GM12878 (cell line): ENCODE results near the gene PPP1R7. TPM values are rescaled to one million over a fixed set of nuclear protein-coding genes. Genes with fewer than 3 reads are reported as not detected.

Experiments used
- BACH1 ChIP-seq: fragments of 450-650 bp; IDR thresholded peaks from 2 replicates; pipeline ENCODE4 v1.6.1; 2017; ENCODE audit warnings: mild to moderate bottlenecking, borderline replicate concordance
- BHLHE40 ChIP-seq, 2 experiments: fragments of 450-650 bp in 1 of 2; IDR thresholded peaks; 2 replicates each; pipeline ENCODE4 v1.6.1; 2011 to 2017; ENCODE audit warnings: low read depth in 2 of 2, borderline replicate concordance in 1 of 2, improper control_type of control experiment in 1 of 2, low read length in 1 of 2, mild to moderate bottlenecking in 1 of 2
- MXI1 ChIP-seq: fragments of 150-350 bp; IDR thresholded peaks from 2 replicates; pipeline ENCODE4 v1.6.1; 2011; ENCODE audit warnings: low read depth, mild to moderate bottlenecking, inconsistent platforms, low read length, improper control_type of control experiment
- TBL1XR1 ChIP-seq: IDR thresholded peaks from 2 replicates; pipeline ENCODE4 v1.6.1; 2012; ENCODE audit warnings: low read depth, low read length, improper control_type of control experiment
- polyA plus RNA-seq, 11 experiments: library from polyadenylated mRNA; depleted of rRNA in 4 of 11; unstranded in 6 of 11; stranded (reverse) in 5 of 11; fragments of >200 nt; fragmentation: Nextera tagmentation in 4 of 11; fragmentation: Illumina TruSeq in 1 of 11; extraction: Ambion mirVana in 4 of 11; extraction: Trizol in 1 of 11; gene quantifications; 1 replicate in 1 of 11; 2 replicates in 10 of 11; pipeline versions ENCODE4 v1.2.1 to v1.2.3, GENCODE V29; 2011 to 2016; ENCODE audit warnings: inconsistent platforms in 2 of 11, missing spikeins in 2 of 11, low read depth in 1 of 11
- total RNA-seq, 4 experiments: library from RNA; depleted of rRNA in 3 of 4; stranded (reverse); fragments of >200 nt in 3 of 4; fragmentation: Illumina TruSeq in 1 of 4; extraction: Trizol in 1 of 4; gene quantifications; 2 replicates each; pipeline versions ENCODE4 v1.2.1 to v1.2.3, GENCODE V29; 2013 to 2021
- TF ChIP-seq, protein P1 (sequence below): fragments of 450-650 bp; IDR thresholded peaks from 2 replicates; pipeline ENCODE4 v1.6.1; 2017; ENCODE audit warnings: mild to moderate bottlenecking, moderate library complexity
- TF ChIP-seq, protein P2 (sequence below): IDR thresholded peaks from 2 replicates; pipeline ENCODE4 v1.6.1; 2012; ENCODE audit warnings: mild to moderate bottlenecking, low read depth, low read length

PPP1R7 gene
- total and polyA plus RNA-seq, 10 of the 15 experiments (the other 5 are each of a cell fraction or from before 2014, with no cell fraction given), result 78.5 to 174 (median 93.7) TPM

DNA sequence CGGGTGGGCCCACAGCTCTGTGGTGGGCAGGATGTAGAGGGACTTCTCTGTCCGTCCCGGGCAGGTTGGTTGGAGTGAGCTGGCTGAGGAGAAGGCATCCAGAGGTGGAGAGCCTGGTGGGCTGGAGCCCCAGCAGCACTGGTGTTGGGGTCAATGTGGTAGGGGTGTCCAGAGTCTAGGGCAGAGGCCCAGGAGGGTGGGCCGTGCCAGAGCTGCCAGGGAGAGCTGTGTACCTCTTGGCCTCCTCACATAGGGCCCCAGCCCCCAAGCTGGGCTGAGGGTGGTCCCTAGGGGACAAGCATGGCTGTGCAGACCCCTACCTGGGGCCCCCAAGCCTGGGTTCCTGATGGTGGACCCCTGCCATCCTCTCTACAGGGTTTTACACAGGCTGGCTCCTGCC lies 54.2 kb downstream of the PPP1R7 start (continued):
- TF ChIP-seq, protein P1, sequence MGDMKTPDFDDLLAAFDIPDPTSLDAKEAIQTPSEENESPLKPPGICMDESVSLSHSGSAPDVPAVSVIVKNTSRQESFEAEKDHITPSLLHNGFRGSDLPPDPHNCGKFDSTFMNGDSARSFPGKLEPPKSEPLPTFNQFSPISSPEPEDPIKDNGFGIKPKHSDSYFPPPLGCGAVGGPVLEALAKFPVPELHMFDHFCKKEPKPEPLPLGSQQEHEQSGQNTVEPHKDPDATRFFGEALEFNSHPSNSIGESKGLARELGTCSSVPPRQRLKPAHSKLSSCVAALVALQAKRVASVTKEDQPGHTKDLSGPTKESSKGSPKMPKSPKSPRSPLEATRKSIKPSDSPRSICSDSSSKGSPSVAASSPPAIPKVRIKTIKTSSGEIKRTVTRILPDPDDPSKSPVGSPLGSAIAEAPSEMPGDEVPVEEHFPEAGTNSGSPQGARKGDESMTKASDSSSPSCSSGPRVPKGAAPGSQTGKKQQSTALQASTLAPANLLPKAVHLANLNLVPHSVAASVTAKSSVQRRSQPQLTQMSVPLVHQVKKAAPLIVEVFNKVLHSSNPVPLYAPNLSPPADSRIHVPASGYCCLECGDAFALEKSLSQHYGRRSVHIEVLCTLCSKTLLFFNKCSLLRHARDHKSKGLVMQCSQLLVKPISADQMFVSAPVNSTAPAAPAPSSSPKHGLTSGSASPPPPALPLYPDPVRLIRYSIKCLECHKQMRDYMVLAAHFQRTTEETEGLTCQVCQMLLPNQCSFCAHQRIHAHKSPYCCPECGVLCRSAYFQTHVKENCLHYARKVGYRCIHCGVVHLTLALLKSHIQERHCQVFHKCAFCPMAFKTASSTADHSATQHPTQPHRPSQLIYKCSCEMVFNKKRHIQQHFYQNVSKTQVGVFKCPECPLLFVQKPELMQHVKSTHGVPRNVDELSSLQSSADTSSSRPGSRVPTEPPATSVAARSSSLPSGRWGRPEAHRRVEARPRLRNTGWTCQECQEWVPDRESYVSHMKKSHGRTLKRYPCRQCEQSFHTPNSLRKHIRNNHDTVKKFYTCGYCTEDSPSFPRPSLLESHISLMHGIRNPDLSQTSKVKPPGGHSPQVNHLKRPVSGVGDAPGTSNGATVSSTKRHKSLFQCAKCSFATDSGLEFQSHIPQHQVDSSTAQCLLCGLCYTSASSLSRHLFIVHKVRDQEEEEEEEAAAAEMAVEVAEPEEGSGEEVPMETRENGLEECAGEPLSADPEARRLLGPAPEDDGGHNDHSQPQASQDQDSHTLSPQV, result no peak
- TF ChIP-seq BHLHE40 (IDR thresholded peaks at IDR 0.05; ENCODE audit: borderline replicate concordance in 1 of 2, low read depth in 2 of 2, low read length in 1 of 2) (no peak), MXI1 (no peak), BACH1 (no peak), TBL1XR1 (no peak)
- TF ChIP-seq, protein P2, sequence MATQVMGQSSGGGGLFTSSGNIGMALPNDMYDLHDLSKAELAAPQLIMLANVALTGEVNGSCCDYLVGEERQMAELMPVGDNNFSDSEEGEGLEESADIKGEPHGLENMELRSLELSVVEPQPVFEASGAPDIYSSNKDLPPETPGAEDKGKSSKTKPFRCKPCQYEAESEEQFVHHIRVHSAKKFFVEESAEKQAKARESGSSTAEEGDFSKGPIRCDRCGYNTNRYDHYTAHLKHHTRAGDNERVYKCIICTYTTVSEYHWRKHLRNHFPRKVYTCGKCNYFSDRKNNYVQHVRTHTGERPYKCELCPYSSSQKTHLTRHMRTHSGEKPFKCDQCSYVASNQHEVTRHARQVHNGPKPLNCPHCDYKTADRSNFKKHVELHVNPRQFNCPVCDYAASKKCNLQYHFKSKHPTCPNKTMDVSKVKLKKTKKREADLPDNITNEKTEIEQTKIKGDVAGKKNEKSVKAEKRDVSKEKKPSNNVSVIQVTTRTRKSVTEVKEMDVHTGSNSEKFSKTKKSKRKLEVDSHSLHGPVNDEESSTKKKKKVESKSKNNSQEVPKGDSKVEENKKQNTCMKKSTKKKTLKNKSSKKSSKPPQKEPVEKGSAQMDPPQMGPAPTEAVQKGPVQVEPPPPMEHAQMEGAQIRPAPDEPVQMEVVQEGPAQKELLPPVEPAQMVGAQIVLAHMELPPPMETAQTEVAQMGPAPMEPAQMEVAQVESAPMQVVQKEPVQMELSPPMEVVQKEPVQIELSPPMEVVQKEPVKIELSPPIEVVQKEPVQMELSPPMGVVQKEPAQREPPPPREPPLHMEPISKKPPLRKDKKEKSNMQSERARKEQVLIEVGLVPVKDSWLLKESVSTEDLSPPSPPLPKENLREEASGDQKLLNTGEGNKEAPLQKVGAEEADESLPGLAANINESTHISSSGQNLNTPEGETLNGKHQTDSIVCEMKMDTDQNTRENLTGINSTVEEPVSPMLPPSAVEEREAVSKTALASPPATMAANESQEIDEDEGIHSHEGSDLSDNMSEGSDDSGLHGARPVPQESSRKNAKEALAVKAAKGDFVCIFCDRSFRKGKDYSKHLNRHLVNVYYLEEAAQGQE, result no peak
